Esophagus squamous epithelium (tissue), 5 donors: ENCODE measurements around the gene EPG5. TPM values are rescaled to one million over a fixed set of nuclear protein-coding genes. Genes with fewer than 3 reads are reported as not detected.

Source experiments
- DNase-seq: peaks from one replicate; lab custom pipeline; 2025; lab: John Stamatoyannopoulos, UW
- H3K27ac ChIP-seq, 4 donors: fragments of 200-600 bp; sonication (generic); one replicate each; pipeline ENCODE4 v1.5.1; 2016 to 2019; ENCODE audit warnings: mild to moderate bottlenecking in 1 of 4
- H3K27me3 ChIP-seq, 4 donors: fragments of 200-600 bp; sonication (generic); 1 replicate in 3 of 4; 2 replicates in 1 of 4; pipeline versions ENCODE4 v1.5.1 to v1.6.0; 2017 to 2021; ENCODE audit warnings: antibody characterized with exemption in 1 of 4
- H3K36me3 ChIP-seq, 3 donors: fragments of 200-600 bp; sonication (generic); one replicate each; pipeline ENCODE4 v1.5.1; 2016 to 2019
- H3K4me1 ChIP-seq, 3 donors: fragments of 200-600 bp; sonication (generic); one replicate each; pipeline ENCODE4 v1.5.1; 2017 to 2019
- H3K4me3 ChIP-seq, 4 donors: fragments of 200-600 bp; sonication (generic); 1 replicate in 3 of 4; 2 replicates in 1 of 4; pipeline ENCODE4 v1.5.1; 2016 to 2019; ENCODE audit warnings: mild to moderate bottlenecking in 2 of 4, moderate library complexity in 1 of 4
- H3K9me3 ChIP-seq, 3 donors: fragments of 200-600 bp; sonication (generic); one replicate each; pipeline ENCODE4 v1.5.1; 2016 to 2019
- CTCF ChIP-seq, 6 experiments: fragments of 450-650 bp in 4 of 6; fragments of 200-600 bp in 2 of 6; sonication (generic) in 2 of 6; IDR thresholded peaks; one replicate each; pipeline ENCODE4 v1.5.1; 2016 to 2019; ENCODE audit warnings: antibody characterized with exemption in 6 of 6, mild to moderate bottlenecking in 4 of 6, moderate library complexity in 4 of 6
- POLR2A ChIP-seq, 4 donors: fragments of 450-650 bp; IDR thresholded peaks; one replicate each; pipeline ENCODE4 v1.6.1; 2017; ENCODE audit warnings: antibody characterized with exemption in 4 of 4, mild to moderate bottlenecking in 4 of 4, moderate library complexity in 3 of 4
- WGBS, 2 donors: methylation state at CpG; one replicate each; pipeline ENCODE4 v1.1.5; 2018; 5-methylcytosine and 5-hydroxymethylcytosine counted together
- intact Hi-C: fragments of 100-400 bp; cut with DNase I; formaldehyde crosslinking; loops from one replicate; pipeline ENCODE4 v1.15.0; 2022
- total RNA-seq, 4 donors: library from RNA; depleted of rRNA; stranded (reverse); fragments of >200 nt; gene quantifications; one replicate each; pipeline ENCODE4 v1.1.0, GENCODE V29; 2016
- donor health status: DM: yes; HTN: yes; CAD: no.

The EPG5 gene
- total RNA-seq, 4 donors from 2014 or later, result 7.8 to 28.8 (median 22.6) TPM

- TF ChIP-seq CTCF (IDR thresholded peaks at IDR 0.05), result peak in 5 of 6 experiments; percentile 44 to 75 (median 50)
- TF ChIP-seq POLR2A (IDR thresholded peaks at IDR 0.05), result no peak
- H3K36me3 ChIP-seq, result peaks cover 0 to 100% (median 37%) of the 10 kb centered on the region in 3 donors
- DNase-seq, result no peak
- H3K9me3 ChIP-seq, result no peaks in the 10 kb centered on the region
- no peak overlapping the region for H3K4me3 ChIP-seq
- intact Hi-C loops, result no loop called here
- WGBS, 2 donors, result 59% methylated on average over 4 of the region's 4 CpGs
- H3K4me1 ChIP-seq, result no peaks in the 10 kb centered on the region
- no peaks in the 10 kb centered on the region for H3K27me3 ChIP-seq
- H3K27ac ChIP-seq, result no peak overlapping the region
Measured at GRCh38 chr18:45910405-45911023, 56.6 kb downstream of the EPG5 start.

GRCh38 chr18:45901654-45902210, 65.4 kb downstream of the EPG5 start:
- H3K4me1 ChIP-seq, result no peaks in the 10 kb centered on the region
- TF ChIP-seq POLR2A (IDR thresholded peaks at IDR 0.05), result no peak
- TF ChIP-seq CTCF (IDR thresholded peaks at IDR 0.05), result no peak
- no peaks in the 10 kb centered on the region for H3K27me3 ChIP-seq
- H3K27ac ChIP-seq, result no peak overlapping the region
- DNase-seq, result no peak
- no peaks in the 10 kb centered on the region for H3K9me3 ChIP-seq
- H3K4me3 ChIP-seq, result no peak overlapping the region
- WGBS, 2 donors, result 78 to 96% methylated on average over 1 of the region's 1 CpG
- intact Hi-C loops, result no loop called here
- H3K36me3 ChIP-seq, result peaks cover 11 to 99% (median 24%) of the 10 kb centered on the region in 3 donors

DNA sequence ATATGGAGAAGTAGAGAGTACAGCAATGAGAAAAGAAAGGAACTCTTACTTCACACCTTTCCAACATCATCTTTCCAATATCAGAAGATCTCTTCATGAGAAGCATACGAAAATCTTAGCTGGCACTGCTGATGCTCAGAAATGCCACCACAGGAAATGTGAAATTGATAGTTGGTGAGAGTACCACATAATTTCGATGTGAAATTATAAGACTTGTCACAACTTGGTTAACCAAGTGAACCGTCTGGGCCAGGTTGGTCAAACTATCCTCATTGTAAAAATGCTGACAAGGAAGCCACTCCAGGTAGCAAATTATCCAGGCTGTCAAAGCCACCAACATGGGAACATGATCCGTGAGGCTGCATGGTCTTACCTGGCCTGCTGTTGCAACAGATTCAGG, 66.5 kb downstream of the EPG5 start:
- TF ChIP-seq CTCF (IDR thresholded peaks at IDR 0.05) (no peak), POLR2A (IDR thresholded peaks at IDR 0.05) (no peak)
- Histone ChIP-seq H3K27ac (no peak overlapping the region), H3K9me3 (no peaks in the 10 kb centered on the region), H3K4me1 (no peaks in the 10 kb centered on the region), H3K36me3 (peaks cover 11 to 99% (median 24%) of the 10 kb centered on the region in 3 donors), H3K4me3 (no peak overlapping the region), H3K27me3 (no peaks in the 10 kb centered on the region)
- WGBS, 2 donors, result 88 to 96% methylated on average over 4 of the region's 4 CpGs
- intact Hi-C loops, result no loop called here
- DNase-seq, result no peak

DNA sequence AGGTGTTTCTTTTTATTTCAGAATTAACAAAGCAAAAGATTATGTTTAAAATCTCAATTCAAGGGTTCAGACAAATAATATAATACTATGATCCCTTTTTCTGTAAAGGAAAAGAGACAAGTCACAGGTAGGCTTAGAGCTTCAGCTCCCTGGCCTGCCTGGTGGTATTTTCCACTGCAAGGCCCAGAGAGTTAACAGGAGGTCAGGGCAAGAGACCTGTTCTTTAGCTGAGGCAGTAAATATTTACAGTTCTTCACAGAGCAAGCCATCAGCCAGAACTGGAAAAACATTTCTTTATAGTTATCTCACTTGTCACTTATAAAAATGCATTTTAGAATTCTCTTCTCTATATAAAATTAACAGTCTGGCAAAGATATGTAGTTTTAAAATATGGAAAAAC, 70.1 kb downstream of the EPG5 start:
- no peaks in the 10 kb centered on the region for H3K27me3 ChIP-seq
- H3K4me1 ChIP-seq, result no peaks in the 10 kb centered on the region
- TF ChIP-seq CTCF (IDR thresholded peaks at IDR 0.05) (no peak), POLR2A (IDR thresholded peaks at IDR 0.05) (no peak)
- H3K27ac ChIP-seq, result no peak overlapping the region
- no peaks in the 10 kb centered on the region for H3K9me3 ChIP-seq
- peaks cover 11 to 98% (median 24%) of the 10 kb centered on the region in 3 donors for H3K36me3 ChIP-seq
- H3K4me3 ChIP-seq, result no peak overlapping the region
- intact Hi-C loops, result no loop called here
- no peak for DNase-seq

GRCh38 chr18:45896452-45896851, 70.7 kb downstream of the EPG5 start:
- TF ChIP-seq CTCF (IDR thresholded peaks at IDR 0.05) (no peak), POLR2A (IDR thresholded peaks at IDR 0.05) (no peak)
- 98 to 100% methylated on average over 6 to 7 of the region's 7 CpGs for WGBS, 2 donors
- H3K4me3 ChIP-seq, result no peak overlapping the region
- peaks cover 11 to 95% (median 24%) of the 10 kb centered on the region in 3 donors for H3K36me3 ChIP-seq
- no peak for DNase-seq
- no peaks in the 10 kb centered on the region for H3K4me1 ChIP-seq
- no peaks in the 10 kb centered on the region for H3K9me3 ChIP-seq
- H3K27me3 ChIP-seq, result no peaks in the 10 kb centered on the region
- H3K27ac ChIP-seq, result no peak overlapping the region
- intact Hi-C loops, result no loop called here
